SKM-1 treated with dmso at 0.1 percent for 144 hours (cell line): ENCODE results near the gene SIPA1.

ENCODE experiments used
- DNase-seq: peaks from one replicate; lab custom pipeline; 2025; ENCODE audit not compliant: unreplicated experiment; lab: John Stamatoyannopoulos, UW

SIPA1 gene, protein sequence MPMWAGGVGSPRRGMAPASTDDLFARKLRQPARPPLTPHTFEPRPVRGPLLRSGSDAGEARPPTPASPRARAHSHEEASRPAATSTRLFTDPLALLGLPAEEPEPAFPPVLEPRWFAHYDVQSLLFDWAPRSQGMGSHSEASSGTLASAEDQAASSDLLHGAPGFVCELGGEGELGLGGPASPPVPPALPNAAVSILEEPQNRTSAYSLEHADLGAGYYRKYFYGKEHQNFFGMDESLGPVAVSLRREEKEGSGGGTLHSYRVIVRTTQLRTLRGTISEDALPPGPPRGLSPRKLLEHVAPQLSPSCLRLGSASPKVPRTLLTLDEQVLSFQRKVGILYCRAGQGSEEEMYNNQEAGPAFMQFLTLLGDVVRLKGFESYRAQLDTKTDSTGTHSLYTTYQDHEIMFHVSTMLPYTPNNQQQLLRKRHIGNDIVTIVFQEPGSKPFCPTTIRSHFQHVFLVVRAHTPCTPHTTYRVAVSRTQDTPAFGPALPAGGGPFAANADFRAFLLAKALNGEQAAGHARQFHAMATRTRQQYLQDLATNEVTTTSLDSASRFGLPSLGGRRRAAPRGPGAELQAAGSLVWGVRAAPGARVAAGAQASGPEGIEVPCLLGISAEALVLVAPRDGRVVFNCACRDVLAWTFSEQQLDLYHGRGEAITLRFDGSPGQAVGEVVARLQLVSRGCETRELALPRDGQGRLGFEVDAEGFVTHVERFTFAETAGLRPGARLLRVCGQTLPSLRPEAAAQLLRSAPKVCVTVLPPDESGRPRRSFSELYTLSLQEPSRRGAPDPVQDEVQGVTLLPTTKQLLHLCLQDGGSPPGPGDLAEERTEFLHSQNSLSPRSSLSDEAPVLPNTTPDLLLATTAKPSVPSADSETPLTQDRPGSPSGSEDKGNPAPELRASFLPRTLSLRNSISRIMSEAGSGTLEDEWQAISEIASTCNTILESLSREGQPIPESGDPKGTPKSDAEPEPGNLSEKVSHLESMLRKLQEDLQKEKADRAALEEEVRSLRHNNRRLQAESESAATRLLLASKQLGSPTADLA

DNA sequence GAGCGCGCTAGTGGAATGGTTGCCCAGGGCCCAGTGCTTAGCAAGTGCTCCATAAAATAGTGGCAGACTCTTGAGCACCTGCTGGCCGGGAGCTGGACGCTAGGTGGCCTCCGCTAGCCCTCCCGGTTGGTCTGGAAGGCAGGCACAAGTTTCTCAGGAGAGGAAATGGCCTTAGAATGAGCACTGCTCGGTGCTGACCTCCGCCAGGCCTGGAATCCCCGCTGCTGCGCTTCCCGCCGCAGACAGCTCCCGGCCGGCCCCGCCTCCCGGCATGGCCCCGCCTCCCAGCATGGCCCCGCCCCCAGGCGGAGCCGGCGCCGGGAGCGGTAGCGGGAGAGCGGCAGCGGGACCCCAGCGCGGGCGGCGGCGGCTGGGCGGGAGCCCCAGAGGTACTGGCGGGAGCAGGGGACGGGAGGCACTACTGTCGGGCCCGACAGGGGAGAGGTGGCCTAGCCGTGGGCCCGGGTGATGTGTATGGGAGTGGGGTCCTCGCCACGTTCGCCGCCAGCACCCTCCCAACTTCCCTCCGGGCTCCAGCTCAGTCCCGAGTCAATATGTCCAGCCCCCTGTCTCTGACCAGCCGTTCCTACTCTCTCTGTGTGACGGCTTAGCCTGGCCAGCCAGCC lies at the start of gene SIPA1:
SIPA1 (plus strand) TSS at position 308 of the 626 bp plus-strand sequence. CDS start 2,821 bp downstream, outside the sequence.
- DNase-seq = peak; percentile 48

DNA sequence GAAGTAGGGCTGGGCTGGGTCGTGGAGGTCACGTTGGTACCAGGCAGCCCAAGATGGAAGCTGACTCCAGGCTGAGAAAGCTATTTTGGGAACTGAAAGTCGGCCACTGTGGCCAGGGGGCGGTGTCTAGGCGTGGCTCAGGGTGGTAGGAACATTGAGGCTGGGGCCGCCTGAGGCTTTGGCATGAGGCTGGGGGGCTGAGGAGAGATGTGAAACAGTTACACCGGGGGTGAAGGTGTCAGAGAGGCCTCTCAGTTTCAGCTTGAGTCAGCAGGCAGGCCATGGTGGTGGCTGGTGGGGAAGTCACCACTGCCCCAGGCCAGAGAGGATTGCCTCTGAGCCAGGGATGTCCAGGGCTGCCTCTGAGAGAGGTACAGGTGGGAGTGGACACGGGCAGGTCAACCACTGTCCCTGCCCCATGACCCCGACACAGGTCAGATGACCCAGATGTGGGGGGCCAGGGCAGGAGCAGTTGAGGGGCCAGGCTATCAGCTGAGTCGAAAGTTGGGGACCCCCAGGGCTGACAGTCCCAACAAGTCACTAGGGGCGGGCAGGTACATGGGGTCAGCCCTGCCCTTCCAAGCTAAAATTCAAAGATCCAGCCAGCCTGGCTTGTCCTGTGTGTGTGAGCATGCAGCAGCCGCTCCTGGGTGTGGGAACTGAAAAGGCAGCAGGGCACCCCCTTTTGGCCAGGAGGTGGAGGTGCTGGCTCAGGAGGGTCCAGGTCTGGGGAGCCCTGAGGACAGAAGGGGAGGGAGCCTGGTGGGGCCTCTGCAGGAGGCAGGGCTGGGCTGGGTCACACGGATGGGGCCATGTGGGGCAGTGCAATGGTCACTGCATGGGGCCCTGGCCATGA lies 49.5 kb upstream of the SIPA1 start:
- DNase-seq = peak; percentile 42

DNA sequence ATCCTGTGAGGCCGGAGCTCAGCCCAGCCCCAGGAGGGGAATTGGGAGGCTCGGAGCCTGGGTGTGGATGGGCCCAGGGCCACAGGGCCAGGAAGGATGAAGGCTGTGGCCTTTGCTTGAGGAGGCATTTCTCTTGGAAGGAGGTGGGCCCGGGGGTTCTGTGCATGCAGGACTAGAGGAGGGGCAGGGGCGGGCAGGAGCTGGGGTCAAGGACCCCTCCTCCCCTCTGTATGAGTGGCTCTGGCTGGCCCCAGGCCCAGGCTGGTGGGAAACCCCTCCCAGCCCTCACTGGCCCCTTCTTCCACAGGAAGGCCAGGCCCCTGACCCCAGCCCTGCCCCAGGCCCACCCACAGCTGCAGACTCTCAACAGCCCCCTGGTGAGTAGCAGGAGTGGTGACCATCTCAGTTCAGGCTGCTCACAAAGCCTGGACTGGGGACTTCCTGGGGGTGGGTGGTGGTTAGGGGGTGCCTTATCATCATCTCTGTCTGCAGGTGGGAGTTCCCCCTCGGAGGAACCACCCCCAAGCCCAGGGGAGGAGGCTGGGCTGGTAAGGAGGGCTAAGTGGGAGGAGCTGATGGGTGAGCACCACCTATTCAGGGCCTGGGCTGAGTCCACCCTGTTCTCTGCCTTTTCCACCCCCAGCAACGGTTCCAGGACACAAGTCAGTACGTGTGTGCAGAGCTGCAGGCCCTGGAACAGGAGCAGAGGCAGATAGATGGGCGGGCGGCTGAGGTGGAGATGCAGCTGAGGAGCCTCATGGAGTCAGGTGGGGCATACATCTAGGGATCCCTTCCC lies 48.3 kb upstream of the SIPA1 start:
- DNase-seq = no peak

DNA sequence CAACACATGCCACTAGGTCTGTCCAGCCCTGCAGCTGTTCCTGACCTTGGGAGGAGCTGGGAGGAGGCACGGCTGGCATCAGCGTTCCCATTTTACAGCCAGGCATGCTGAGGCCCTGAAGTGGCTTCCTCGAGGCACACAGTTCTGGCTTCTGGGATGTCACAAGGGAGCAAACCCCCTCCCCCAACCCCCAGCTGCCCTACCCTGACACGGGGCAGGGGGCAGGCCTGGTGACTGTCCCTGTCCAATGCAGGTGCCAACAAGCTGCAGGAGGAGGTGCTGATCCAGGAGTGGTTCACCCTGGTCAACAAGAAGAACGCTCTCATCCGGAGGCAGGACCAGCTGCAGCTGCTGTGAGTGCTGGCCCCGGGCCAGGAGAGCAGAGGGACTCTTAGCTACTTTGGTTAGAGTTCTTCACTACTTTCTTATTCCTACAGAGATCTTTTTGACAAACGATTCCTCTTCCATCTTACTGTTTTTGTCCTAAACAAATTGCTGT lies 47.6 kb upstream of the SIPA1 start:
- no peak for DNase-seq

DNA sequence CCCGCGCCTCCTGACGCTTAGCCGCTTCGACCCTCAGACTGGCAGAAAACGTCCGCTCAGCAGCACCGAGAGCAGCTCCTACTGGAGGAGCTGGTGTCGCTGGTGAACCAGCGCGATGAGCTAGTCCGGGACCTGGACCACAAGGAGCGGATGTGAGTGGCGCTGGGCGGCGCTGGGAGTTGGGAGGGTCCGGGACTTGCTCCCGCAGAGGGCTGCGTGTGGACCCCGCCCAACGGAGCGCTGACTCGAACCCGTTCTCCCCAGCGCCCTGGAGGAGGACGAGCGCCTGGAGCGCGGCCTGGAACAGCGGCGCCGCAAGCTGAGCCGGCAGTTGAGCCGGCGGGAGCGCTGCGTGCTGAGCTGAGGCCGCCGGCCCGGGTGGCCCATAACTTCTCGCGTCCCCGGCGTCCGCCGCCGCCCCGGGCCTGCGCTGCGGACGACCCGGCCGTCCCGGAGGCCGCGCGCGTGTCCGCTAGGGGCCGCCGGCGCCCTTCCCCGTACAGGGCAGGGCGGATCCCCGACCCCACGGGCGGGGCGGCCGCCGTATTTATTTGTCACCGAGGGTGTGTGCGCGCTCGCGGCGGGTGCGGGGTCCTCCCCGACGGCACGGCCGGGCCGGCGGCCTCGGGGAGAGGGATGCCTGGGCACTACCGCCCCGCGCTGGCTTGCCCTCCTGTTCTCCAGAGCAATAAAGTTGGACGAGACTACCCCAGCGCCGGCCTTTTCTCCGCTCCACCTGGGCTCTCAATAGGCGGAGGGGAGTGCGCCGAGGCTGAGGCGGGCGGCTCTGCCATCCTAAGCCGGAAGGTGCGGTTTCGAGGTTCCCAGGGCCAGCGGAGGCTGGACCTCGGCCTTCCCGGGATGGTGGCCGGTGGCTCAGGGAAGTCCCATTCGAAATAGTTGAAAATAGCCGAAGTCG lies 45.7 kb upstream of the SIPA1 start:
- DNase-seq = no peak

DNA sequence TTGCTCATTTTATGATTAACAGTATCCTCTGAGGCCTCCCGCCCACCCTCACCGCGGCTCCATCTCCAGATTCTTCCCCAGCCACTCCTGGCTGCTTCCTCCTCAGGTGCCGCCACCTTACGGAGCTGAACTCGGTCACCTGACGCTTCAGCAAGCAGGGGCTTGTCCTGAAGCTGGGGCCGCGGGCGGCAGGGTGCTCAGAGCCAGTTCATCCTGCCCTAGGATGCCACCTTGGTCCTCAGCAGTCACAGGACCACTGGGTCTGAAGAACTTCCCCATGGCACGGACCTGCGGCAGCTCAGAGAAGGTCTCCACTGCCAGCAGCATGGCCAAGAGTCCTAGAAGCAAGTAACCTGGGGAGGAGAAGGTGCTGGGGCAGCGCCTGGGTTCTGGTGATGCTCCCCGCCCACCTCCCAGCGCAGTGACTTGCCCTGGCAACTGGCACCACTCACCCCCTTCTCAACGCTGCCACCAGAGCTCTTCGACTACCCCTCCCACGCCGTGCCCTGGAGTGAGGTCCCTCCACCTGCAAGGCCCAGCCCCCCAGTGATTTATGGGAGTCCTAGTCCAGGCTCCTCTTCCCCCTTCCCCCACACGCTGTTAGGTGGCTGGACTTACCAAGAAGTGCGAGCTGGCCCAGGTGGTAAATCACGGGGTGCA lies 44.9 kb upstream of the SIPA1 start:
- no peak for DNase-seq

DNA sequence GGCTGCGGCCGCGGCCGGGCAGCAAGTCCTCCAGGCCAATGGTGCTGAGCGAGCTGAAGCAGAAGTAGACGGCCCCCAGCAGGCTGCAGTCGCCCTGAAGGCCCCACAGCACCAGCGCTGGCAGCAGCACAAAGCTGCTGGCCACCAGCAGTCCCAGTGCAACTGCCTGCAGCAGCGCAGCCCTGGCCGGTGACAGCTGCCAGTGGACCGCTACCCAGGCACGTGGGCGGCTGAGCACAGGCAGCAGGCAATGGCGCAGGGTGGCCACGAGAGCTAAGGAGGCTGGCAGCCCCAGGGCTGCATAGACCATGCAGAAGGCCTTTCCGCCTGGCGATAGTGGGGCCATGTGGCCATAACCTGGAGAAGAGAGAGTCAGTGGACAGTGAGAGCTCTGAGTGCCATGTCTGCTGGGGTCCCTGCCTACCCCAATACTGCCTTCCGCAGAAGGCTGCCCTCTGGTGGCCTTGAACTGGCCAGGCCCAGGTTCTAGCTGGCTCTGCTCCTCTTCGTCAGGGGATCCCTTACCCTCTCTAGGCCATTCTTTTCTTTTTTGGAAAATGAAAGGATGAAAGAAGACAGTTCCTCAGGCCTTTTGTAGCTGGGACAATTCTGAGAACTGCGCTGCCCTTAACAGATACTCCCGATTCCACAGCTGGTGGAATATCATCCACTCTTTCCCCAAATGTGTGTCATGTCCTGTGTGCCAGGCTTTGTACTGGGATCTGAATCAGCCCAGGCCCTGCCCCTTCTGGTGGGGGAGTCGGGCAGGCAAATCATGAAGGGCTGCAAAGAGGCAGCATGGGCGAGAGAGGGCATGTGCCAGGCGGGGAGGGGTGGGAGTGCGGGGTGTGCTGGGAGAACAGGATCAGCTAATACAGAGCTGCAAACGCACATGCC lies 44.1 kb upstream of the SIPA1 start:
- no peak for DNase-seq

DNA sequence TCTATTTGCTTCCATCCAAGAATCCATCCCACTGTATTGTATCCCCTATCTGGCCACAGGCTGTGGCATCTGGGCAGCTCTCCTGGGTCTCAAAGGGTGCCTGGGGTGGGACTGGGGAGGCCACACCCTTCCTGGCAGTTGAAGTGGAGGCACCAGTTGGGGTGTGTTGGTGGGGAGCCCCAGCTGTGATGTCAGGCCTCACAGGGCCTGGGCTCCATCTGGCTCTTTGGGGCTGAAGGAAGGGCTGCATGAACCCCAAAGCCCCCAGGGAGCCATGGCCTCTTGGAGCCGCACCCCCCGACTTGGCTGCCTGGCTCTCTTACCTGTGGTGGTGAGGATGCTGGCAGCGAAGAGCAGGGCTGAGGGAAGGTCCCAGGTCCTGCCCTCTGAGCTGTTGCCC lies 42.8 kb upstream of the SIPA1 start:
- DNase-seq = no peak

DNA sequence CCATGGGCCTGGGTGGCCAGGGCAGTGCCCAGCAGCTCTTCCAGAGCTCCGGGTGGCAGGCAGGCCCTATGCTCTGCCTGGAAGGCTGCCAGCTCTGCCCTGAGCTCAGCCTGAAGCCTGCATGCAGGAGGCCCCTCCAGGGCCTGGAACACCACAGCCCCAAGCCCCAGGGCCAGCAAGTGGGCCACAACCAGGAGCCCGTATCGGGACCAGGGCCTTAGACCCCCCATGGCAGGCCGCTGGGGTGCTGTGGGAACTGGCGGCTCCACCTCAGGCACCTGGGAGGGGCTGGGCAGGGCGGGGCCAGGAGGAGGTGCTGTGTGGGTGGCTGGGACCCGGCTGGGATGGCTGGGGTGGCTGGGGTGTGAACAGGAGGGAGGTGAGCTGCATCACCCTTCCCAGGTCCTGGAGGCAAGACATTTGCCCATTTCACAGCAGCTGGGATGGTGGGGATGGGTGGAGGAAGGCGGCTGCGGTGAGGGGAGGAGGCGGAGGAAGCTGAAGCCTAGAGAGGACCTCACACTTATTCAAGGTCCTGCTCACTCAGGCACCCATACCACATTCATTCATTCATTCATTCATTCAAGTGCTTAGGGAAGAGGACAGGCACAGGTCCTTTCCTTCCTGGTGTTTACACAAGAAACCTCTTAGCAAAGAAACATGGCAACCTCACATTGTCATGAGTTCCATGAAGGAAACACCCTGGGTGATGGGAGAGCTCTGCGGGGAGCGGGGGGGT lies 42.2 kb upstream of the SIPA1 start, which contains the start of gene KCNK7:
KCNK7 (minus strand) TSS at position 258 of the 739 bp plus-strand sequence; CDS start at position 230, 28 bp downstream.
- no peak for DNase-seq

DNA sequence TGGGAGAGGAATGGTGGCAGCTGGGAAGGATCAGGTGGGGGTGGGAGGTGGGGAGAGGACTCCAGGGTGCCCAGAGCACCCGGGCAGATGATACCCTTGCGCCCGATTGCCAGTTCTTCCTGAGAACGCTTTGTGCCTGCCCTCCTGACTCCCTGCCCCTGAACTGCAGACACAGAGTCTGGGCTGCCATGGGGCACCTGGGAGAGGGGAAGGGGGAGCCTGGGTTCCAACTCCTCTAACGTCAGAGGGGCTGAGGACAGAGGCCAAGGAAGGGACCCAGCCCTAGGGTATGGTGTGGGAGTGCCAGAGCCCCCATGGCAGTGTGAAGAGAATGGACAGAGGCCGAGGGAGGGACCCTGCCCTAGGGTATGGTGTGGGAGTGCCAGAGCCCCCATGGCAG lies 41.4 kb upstream of the SIPA1 start:
- no peak for DNase-seq

DNA sequence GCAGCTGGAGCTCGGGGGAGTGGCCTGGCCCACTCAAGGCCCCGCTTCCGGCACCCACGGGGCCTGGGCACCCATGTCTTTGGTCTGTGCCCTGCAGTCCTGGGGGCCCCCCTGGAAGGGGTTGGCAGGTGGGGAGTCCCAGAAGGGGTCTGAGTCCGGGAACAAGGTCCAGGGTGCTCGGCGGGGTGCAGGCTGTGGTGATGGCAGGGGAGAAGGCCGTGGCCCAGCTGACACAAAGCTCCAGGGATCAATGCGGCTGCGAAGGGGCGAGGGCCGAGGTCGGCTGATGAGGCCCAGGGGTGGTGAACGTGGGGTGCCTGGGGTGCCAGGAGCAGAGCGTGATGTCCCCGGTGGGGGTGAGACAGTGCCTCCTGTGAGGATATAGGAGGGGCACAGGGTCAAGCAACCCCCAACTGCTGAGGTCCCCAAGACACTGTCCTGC lies 39.6 kb upstream of the SIPA1 start:
- no peak for DNase-seq

DNA sequence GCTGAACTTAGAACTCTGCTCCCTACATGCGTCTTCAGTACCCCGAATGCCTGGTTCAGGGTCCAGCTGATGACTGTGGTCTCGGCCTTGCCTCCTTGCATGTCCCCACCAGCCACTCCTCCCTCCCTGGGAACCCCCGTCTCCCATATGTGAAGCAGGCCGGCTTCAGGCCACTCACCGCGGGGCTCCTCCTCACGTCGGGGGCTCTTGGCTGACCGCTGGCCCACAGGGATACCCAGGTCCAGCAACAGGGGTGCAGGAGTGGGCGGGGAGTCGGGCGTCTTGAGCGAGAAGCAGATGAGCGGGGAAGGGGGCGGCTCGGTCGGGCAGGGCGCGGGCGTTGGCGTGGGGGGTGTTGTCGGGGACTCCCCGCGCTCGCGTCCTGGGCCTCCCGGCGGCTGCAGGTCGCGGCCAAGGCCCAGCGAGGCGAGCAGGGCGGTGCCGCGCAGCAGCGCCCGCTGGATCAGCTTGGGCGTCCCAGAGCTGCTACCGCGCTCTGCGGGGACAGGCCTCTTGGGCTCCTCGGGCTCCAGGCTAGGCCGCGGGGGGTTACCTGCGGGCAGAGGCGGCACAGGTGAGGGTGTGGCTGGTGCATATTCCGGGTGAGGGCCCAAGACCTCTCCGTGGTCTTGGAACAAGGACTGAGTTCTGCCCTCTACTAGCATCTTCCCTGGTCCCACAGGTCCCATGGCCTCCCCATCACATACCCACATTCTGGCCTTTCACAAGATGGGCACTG lies 38.5 kb upstream of the SIPA1 start:
- DNase-seq = no peak

DNA sequence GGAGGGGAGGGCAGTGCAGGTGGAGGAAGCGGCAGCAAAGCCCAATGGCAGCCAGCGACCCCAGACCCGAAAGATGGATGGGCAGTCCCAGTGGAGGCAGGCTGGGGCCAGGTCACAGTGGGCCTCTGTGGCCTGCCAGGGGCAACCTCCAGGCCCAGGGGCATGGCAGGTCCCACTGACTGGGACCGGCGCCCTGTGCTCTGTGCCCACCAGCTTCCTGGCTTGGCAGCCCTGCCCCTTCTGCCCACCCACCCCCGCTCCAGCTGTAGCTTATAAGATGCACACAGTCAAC lies 38.0 kb upstream of the SIPA1 start:
- no peak for DNase-seq

DNA sequence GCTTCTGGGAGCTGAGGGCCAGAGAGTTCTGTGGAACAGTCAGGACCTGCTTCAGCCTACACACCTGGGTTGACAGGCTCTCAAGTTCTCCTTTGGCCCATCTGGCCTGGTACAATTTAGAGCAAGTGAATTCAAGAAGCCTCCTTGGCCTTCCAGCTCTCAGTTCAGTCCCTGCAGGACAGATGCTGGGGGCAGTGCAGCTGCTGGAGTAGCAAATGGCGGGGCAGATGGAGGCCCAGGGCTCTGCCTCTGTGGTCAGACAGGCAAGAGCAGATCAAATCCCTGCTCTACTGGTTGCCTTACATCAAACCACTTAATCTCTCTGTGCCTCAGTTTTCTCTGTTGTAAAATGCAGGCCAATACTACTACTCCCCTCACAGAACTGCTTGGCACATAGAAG lies 33.6 kb upstream of the SIPA1 start:
- no peak for DNase-seq

DNA sequence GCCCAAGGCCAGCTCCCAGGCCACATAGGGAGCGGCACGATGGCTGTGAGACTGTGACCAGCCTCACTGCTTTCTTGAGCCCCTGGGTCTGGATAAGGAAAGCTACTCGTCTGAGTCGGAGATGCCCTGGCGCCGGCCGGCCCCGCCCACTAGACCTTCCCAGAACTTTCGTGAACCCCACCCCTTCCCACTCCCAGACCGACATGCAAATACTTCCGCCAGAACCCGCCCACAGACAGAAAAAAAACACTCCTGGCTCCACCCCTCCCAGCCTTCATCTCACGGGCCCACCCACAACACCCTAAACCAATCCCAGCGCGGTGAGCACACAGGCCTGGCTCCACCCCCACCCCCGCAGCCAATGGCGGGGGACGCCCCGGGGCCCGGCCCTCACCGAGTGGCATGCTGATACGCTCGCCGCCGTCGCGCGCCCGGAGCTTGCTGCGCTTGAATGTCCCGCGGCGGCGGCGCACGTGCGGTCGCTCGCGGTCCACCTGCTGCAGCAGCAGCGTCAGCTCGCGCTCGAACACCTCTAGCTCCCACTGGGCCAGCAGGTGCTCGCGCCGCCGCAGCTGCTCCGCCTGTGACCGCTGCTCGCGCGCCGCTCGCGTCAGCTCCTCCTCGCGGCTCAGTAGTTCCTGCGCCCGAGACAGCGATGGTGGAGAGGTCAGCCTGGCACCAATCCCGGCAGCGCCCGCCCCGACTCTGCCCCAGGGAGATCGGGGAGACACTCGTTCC lies 30.9 kb upstream of the SIPA1 start:
- DNase-seq = no peak
